Lower lobe of right lung (tissue), 2 donors: Measurements from ENCODE around the gene SMIM35. TPM values are rescaled to one million over a fixed set of nuclear protein-coding genes. Genes with fewer than 3 reads are reported as not detected.
"Not testable (repeated sequence)": the region's sequence is repeated elsewhere in the genome, so short reads cannot be mapped to it uniquely, and the experiment has no call there.

ENCODE experiments used
- ATAC-seq, 2 donors: fragments of 200-7000 bp; cut with Tn5 transposase; one replicate each; pipeline ENCODE4 v1.9.1; 2020 to 2022; ENCODE audit warnings: mild to moderate bottlenecking in 2 of 2, moderate library complexity in 2 of 2
- DNase-seq: peaks from one replicate; pipeline ENCODE4 v3.0.0-alpha.2; 2020
- H3K27ac ChIP-seq: fragments of 200-600 bp; one replicate; pipeline ENCODE4 v1.8.0; 2022
- H3K27me3 ChIP-seq: fragments of 200-600 bp; one replicate; pipeline ENCODE4 v1.8.0; 2022; ENCODE audit warnings: low read depth
- H3K36me3 ChIP-seq: fragments of 200-600 bp; one replicate; pipeline ENCODE4 v1.8.0; 2022; ENCODE audit warnings: mild to moderate bottlenecking
- H3K4me1 ChIP-seq: fragments of 200-600 bp; one replicate; pipeline ENCODE4 v1.8.0; 2022
- H3K4me3 ChIP-seq: fragments of 200-600 bp; one replicate; pipeline ENCODE4 v1.8.0; 2022; ENCODE audit warnings: mild to moderate bottlenecking
- H3K9me3 ChIP-seq: fragments of 200-600 bp; one replicate; pipeline ENCODE4 v1.8.0; 2022
- intact Hi-C: fragments of 100-400 bp; cut with DNase I; formaldehyde crosslinking; loops from one replicate; pipeline ENCODE4 v1.11.0; 2022
- total RNA-seq: library from RNA; stranded (reverse); fragmentation: NEBNext Ultra II Directional; extraction: Animal tissue kit (Norgen Biotek cat#: 25700); gene quantifications from one replicate; pipeline ENCODE4 v1.2.1, GENCODE V29; 2021
- TF ChIP-seq, protein P1 (sequence below): fragments of 200-600 bp; IDR thresholded peaks from one replicate; pipeline ENCODE4 v1.8.0; 2022; ENCODE audit warnings: antibody characterized with exemption, mild to moderate bottlenecking
- donor health status: DM: no; HTN: yes; CAD: no; lungs with severe emphysema.

The SMIM35 gene
- total RNA-seq, 1 donor from 2014 or later, result not detected

GRCh38 chr11:118012083-118012669, 74.6 kb downstream of the SMIM35 start:
- H3K4me3 ChIP-seq, result no peak overlapping the region
- H3K27ac ChIP-seq, result peak overlapping the region; percentile 82
- TF ChIP-seq, protein P1, sequence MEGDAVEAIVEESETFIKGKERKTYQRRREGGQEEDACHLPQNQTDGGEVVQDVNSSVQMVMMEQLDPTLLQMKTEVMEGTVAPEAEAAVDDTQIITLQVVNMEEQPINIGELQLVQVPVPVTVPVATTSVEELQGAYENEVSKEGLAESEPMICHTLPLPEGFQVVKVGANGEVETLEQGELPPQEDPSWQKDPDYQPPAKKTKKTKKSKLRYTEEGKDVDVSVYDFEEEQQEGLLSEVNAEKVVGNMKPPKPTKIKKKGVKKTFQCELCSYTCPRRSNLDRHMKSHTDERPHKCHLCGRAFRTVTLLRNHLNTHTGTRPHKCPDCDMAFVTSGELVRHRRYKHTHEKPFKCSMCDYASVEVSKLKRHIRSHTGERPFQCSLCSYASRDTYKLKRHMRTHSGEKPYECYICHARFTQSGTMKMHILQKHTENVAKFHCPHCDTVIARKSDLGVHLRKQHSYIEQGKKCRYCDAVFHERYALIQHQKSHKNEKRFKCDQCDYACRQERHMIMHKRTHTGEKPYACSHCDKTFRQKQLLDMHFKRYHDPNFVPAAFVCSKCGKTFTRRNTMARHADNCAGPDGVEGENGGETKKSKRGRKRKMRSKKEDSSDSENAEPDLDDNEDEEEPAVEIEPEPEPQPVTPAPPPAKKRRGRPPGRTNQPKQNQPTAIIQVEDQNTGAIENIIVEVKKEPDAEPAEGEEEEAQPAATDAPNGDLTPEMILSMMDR, result no peak
- H3K36me3 ChIP-seq, result no peaks in the 10 kb centered on the region
- intact Hi-C loops, result no loop called here
- peaks cover 70% of the 10 kb centered on the region for H3K4me1 ChIP-seq
- no peaks in the 10 kb centered on the region for H3K27me3 ChIP-seq
- H3K9me3 ChIP-seq, result peaks cover 1% of the 10 kb centered on the region
- ATAC-seq, result peak; percentile 72 to 74
- peak; percentile 72 for DNase-seq

GRCh38 chr11:118010738-118011461, 75.9 kb downstream of the SMIM35 start:
- intact Hi-C loops, result no loop called here
- Histone ChIP-seq H3K4me3 (no peak overlapping the region), H3K9me3 (no peaks in the 10 kb centered on the region), H3K36me3 (no peaks in the 10 kb centered on the region), H3K4me1 (peaks cover 75% of the 10 kb centered on the region), H3K27ac (peak overlapping the region; percentile 82), H3K27me3 (no peaks in the 10 kb centered on the region)
- peak; percentile 84 for DNase-seq
- TF ChIP-seq, protein P1, result no peak
- peak; percentile 76 to 87 for ATAC-seq

- no peak for ATAC-seq
- H3K27me3 ChIP-seq, result no peaks in the 10 kb centered on the region
- no peaks in the 10 kb centered on the region for H3K9me3 ChIP-seq
- TF ChIP-seq, protein P1, result no peak
- no peaks in the 10 kb centered on the region for H3K36me3 ChIP-seq
- H3K4me1 ChIP-seq, result peaks cover 69% of the 10 kb centered on the region
- intact Hi-C loops, result no loop called here
- no peak for DNase-seq
- H3K27ac ChIP-seq, result peak overlapping the region; percentile 82
- H3K4me3 ChIP-seq, result no peak overlapping the region
These were observed 76.7 kb downstream of the SMIM35 start for GRCh38 chr11:118009864-118010737.

DNA sequence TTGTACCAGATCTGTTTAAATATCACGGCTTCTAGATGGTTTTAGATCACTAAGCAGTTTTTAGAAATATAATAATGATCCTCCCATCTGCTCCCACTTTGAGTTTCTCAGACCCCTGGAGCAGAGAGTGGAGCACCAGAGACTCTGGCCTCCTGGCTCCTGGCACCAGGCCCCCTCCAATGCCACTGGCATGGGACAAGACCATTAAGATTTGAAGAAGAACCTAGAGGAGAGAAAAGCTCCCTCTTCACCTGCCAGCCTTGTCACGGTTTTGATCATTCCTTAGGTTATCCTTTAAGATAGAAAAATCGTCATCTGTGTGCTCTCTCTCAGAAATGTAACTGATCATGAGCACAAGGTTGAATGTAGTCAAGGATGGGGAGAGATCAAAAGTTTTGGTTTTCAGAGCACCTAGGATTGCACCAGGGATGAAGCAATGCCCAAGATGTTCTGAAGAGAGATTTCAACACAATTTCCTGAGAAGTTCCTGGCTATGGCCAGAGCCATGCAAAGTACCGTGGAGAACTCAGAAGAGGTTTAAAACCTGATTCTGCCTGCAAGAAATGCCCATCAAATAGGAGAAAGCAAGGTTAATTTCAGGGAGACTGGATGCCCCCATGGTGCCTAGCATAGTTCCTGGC, 78.4 kb downstream of the SMIM35 start:
- DNase-seq (no peak), ATAC-seq (no peak)
- Histone ChIP-seq H3K4me1 (peaks cover 72% of the 10 kb centered on the region), H3K4me3 (no peak overlapping the region), H3K9me3 (no peaks in the 10 kb centered on the region), H3K27me3 (no peaks in the 10 kb centered on the region), H3K36me3 (no peaks in the 10 kb centered on the region), H3K27ac (peak overlapping the region; percentile 73)
- TF ChIP-seq, protein P1, result no peak
- intact Hi-C loops, result no loop called here

DNA sequence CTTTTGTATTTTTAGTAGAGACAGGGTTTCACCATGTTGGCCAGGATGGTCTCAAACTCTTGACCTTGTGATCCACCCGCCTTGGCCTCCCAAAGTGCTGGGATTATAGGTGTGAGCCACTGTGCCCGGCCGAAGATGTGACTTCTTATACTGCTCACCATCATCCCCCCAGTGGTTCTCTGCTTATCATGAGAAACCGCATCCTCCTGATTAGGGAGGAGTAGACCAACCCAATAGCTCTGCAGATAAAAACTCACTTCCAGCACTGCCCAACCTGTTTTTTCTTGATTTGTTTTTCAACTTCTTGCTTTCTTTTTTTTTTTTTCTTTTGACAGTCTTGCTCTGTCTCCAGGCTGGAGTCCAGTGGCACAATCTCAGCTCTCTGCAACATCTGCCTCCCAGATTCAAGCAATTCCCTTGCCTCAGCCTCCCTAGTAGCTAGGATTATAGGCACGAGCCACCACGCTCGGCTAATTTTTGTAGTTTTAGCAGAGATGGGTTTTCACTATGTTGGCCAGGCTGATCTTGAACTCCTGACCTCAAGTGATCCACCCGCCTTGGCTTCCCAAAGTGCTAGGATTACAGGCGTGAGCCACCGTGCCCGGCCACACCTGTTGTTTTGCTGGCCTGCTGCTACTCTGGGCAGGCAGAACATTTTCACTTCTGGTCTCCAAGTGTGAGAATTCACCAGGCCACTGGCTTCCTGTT, 79.0 kb downstream of the SMIM35 start:
- DNase-seq, H3K27me3 ChIP-seq, ATAC-seq, H3K36me3 ChIP-seq, intact Hi-C loops, H3K9me3 ChIP-seq, H3K4me3 ChIP-seq: not testable (repeated sequence)
- H3K4me1 ChIP-seq, result peaks cover 72% of the 10 kb centered on the region
- H3K27ac ChIP-seq, result peak overlapping the region; percentile 73
